Heart left ventricle (tissue), 16 donors: ENCODE data around the gene IRX2. TPM values are rescaled to one million over a fixed set of nuclear protein-coding genes. Genes with fewer than 3 reads are reported as not detected.

Experiments
- ATAC-seq, 4 donors: fragments of 200-7000 bp; cut with Tn5 transposase; one replicate each; pipeline ENCODE4 v1.9.1; 2020 to 2022; ENCODE audit warnings: moderate library complexity in 4 of 4, mild to moderate bottlenecking in 3 of 4, moderate number of reproducible peaks in 1 of 4
- DNase-seq, 5 donors: peaks; one replicate each; pipeline ENCODE4 v3.0.0-alpha.2; 2020
- H3K27ac ChIP-seq, 12 donors: fragments of 200-600 bp; sonication (generic) in 4 of 12; one replicate each; pipeline versions ENCODE4 v1.5.0 to v1.8.0; 2016 to 2022; ENCODE audit warnings: mild to moderate bottlenecking in 2 of 12
- H3K27me3 ChIP-seq, 9 donors: fragments of 200-600 bp; sonication (generic) in 2 of 9; one replicate each; pipeline versions ENCODE4 v1.5.1 to v1.8.0; 2016 to 2022; ENCODE audit warnings: mild to moderate bottlenecking in 3 of 9
- H3K36me3 ChIP-seq, 9 donors: fragments of 200-600 bp; sonication (generic) in 2 of 9; one replicate each; pipeline versions ENCODE4 v1.5.0 to v1.8.0; 2018 to 2022; ENCODE audit warnings: mild to moderate bottlenecking in 2 of 9
- H3K4me1 ChIP-seq, 12 donors: fragments of 200-600 bp; sonication (generic) in 4 of 12; one replicate each; pipeline versions ENCODE4 v1.5.0 to v1.8.0; 2016 to 2022; ENCODE audit warnings: mild to moderate bottlenecking in 3 of 12
- H3K4me3 ChIP-seq, 12 donors: fragments of 200-600 bp; sonication (generic) in 4 of 12; one replicate each; pipeline versions ENCODE4 v1.5.0 to v1.8.0; 2017 to 2022; ENCODE audit warnings: mild to moderate bottlenecking in 9 of 12, moderate library complexity in 4 of 12
- H3K9me3 ChIP-seq, 12 donors: fragments of 200-600 bp; sonication (generic) in 4 of 12; one replicate each; pipeline versions ENCODE4 v1.5.0 to v1.8.0; 2016 to 2022; ENCODE audit warnings: mild to moderate bottlenecking in 1 of 12
- CTCF ChIP-seq, 12 donors: fragments of 200-600 bp; sonication (generic) in 4 of 12; IDR thresholded peaks; one replicate each; pipeline versions ENCODE4 v1.5.0 to v1.8.0; 2018 to 2022; ENCODE audit warnings: antibody characterized with exemption in 12 of 12, mild to moderate bottlenecking in 5 of 12
- POLR2A ChIP-seq, 2 donors: fragments of 450-650 bp; IDR thresholded peaks; one replicate each; pipeline ENCODE4 v1.6.1; 2017; ENCODE audit warnings: antibody characterized with exemption in 2 of 2, mild to moderate bottlenecking in 2 of 2, moderate library complexity in 2 of 2
- WGBS, 4 donors: extraction: QIAGEN DNeasy Blood & Tissue Kit in 2 of 4; methylation state at CpG; one replicate each; pipeline versions ENCODE4 v1.1.5 to v1.1.7; 2013 to 2018; 5-methylcytosine and 5-hydroxymethylcytosine counted together
- intact Hi-C, 10 donors: fragments of 100-400 bp; cut with DNase I; formaldehyde crosslinking; loops; one replicate each; pipeline versions ENCODE4 v1.11.1 to v1.14.2; 2022
- polyA plus RNA-seq, 2 donors: library from polyadenylated mRNA; stranded (reverse); fragments of 200-250 nt; gene quantifications; one replicate each; pipeline ENCODE4 v1.2.3, GENCODE V29; 2013
- total RNA-seq, 9 donors: library from RNA; depleted of rRNA in 2 of 9; stranded (reverse); fragments of >200 nt in 2 of 9; fragmentation: NEBNext Ultra II Directional in 3 of 9; extraction: Animal tissue kit (Norgen Biotek cat#: 25700) in 3 of 9; gene quantifications; one replicate each; pipeline versions ENCODE4 v1.1.0 to v1.2.4, GENCODE V29; 2016 to 2023
- donor health status: ischemic (EF 13 %, LVEDD 7.1; RV severe dilation, severe dysfunction).
- donor health status: healthy with polysubstance abuse.
- donor health status: DM: no; HTN: yes; CAD: no.
- donor health status: DM: no; HTN: no; CAD: no.
- donor health status: ischemic (EF 25% LVEDD 6.9; RV normal size, moderate dysfunction).
- donor health status: ischemic (EF 25% LVEDD 5.7; RV mildly dilated, moderate dysfunction).
- donor health status: healthy.
- donor health status: DM: yes; HTN: yes; CAD: no.
- donor health status: ischemic (EF 35%, LVEDD 5.7; RV mildly dilated, moderate dysfunction).
- donor health status: nonischemic (EF 11% LVEDD 7.7; RV severe dilation, severe dysfunction).
- donor health status: DM: yes; HTN: yes; CAD: no.
- donor health status: PGD.
- donor health status: ischemic (EF 29% LVEDD 5.4; RV normal size, mild dysfunction).
- donor health status: nonischemic (EF 23%, LVEDD 6.1; RV moderate dilation, normal function).

The IRX2 gene
- total and polyA plus RNA-seq, 11 donors, result 0.17 to 3.7 (median 0.86) TPM

GRCh38 chr5:2776337-2777302, 25.1 kb upstream of the IRX2 start:
- intact Hi-C loops, result no loop called here
- Histone ChIP-seq H3K36me3 (no peaks in the 10 kb centered on the region), H3K27me3 (peaks cover 0 to 15% (median 0%) of the 10 kb centered on the region in 9 donors), H3K9me3 (no peaks in the 10 kb centered on the region), H3K4me3 (no peak overlapping the region), H3K4me1 (no peaks in the 10 kb centered on the region), H3K27ac (no peak overlapping the region)
- WGBS, 4 donors, result 65 to 87% (median 72%) methylated on average over 20 of the region's 20 CpGs
- ATAC-seq, result no peak
- TF ChIP-seq POLR2A (IDR thresholded peaks at IDR 0.05), result no peak
- no peak for TF ChIP-seq CTCF (IDR thresholded peaks at IDR 0.05)
- DNase-seq, result no peak

GRCh38 chr5:2773327-2773726, 21.9 kb upstream of the IRX2 start:
- H3K4me3 ChIP-seq, result no peak overlapping the region
- ATAC-seq (no peak), DNase-seq (no peak)
- 72 to 76% (median 74%) methylated on average over 6 of the region's 6 CpGs for WGBS, 4 donors
- intact Hi-C loops, result no loop called here
- H3K27ac ChIP-seq, result no peak overlapping the region
- no peak for TF ChIP-seq POLR2A (IDR thresholded peaks at IDR 0.05)
- no peak for TF ChIP-seq CTCF (IDR thresholded peaks at IDR 0.05)
- no peaks in the 10 kb centered on the region for H3K9me3 ChIP-seq
- peaks cover 0 to 15% (median 0%) of the 10 kb centered on the region in 9 donors for H3K27me3 ChIP-seq
- no peaks in the 10 kb centered on the region for H3K4me1 ChIP-seq
- no peaks in the 10 kb centered on the region for H3K36me3 ChIP-seq

GRCh38 chr5:2767089-2767488, 15.6 kb upstream of the IRX2 start:
- Histone ChIP-seq H3K36me3 (no peaks in the 10 kb centered on the region), H3K4me3 (no peak overlapping the region), H3K27ac (no peak overlapping the region), H3K9me3 (no peaks in the 10 kb centered on the region), H3K27me3 (peaks cover 0 to 38% (median 7%) of the 10 kb centered on the region in 9 donors), H3K4me1 (no peaks in the 10 kb centered on the region)
- 71 to 77% (median 74%) methylated on average over 6 of the region's 6 CpGs for WGBS, 4 donors
- no peak for DNase-seq
- intact Hi-C loops, result no loop called here
- TF ChIP-seq CTCF (IDR thresholded peaks at IDR 0.05), result no peak
- TF ChIP-seq POLR2A (IDR thresholded peaks at IDR 0.05), result no peak
- ATAC-seq, result no peak

- DNase-seq, result no peak
- H3K9me3 ChIP-seq, result no peaks in the 10 kb centered on the region
- peaks cover 0 to 62% (median 12%) of the 10 kb centered on the region in 9 donors for H3K27me3 ChIP-seq
- intact Hi-C loops, result no loop called here
- ATAC-seq, result no peak
- no peak for TF ChIP-seq POLR2A (IDR thresholded peaks at IDR 0.05)
- no peak for TF ChIP-seq CTCF (IDR thresholded peaks at IDR 0.05)
- H3K4me1 ChIP-seq, result no peaks in the 10 kb centered on the region
- no peak overlapping the region for H3K27ac ChIP-seq
- no peak overlapping the region for H3K4me3 ChIP-seq
- no peaks in the 10 kb centered on the region for H3K36me3 ChIP-seq
- WGBS, 4 donors, result 68 to 91% (median 88%) methylated on average over 12 to 15 of the region's 15 CpGs
These were observed 13.1 kb upstream of the IRX2 start for GRCh38 chr5:2764581-2764980.
